Smooth muscle cell of the brain vasculature (primary cell): ENCODE results near the gene DOLPP1.
A peak's percentile ranks its signal among the peaks of the same experiment; 100 is the strongest.
"Not testable (repeated sequence)": the region's sequence is repeated elsewhere in the genome, so short reads cannot be mapped to it uniquely, and the experiment has no call there.

Experiments used
- DNase-seq: peaks from one replicate; pipeline ENCODE4 v3.0.0-alpha.2; 2012; ENCODE audit warnings: low read depth, low spot score

Gene DOLPP1

GRCh38 chr9:129080601-129081387 lies at the start of gene DOLPP1:
Gene DOLPP1 (plus strand): TSS chr9:129081111. CDS start chr9:129081132, 21 bp downstream.
- peak; percentile 99 for DNase-seq

- no peak for DNase-seq
These were observed 49.4 kb upstream of the DOLPP1 start for GRCh38 chr9:129031514-129031913.

- DNase-seq: no peak
These were observed 48.3 kb upstream of the DOLPP1 start for GRCh38 chr9:129032541-129033159.

- no peak for DNase-seq
These were observed 47.7 kb upstream of the DOLPP1 start for GRCh38 chr9:129033216-129033615.

- DNase-seq: not testable (repeated sequence)
These were observed 45.1 kb upstream of the DOLPP1 start for GRCh38 chr9:129035838-129036237.

- peak; percentile 97 for DNase-seq
These were observed 44.5 kb upstream of the DOLPP1 start, which contains the start of gene MIGA2 for GRCh38 chr9:129036241-129036922. Gene MIGA2 (plus strand): TSS chr9:129036626. CDS start chr9:129040595, 3,969 bp downstream.

GRCh38 chr9:129036923-129037766 lies 43.8 kb upstream of the DOLPP1 start:
- no peak for DNase-seq

GRCh38 chr9:129037767-129038098 lies 43.2 kb upstream of the DOLPP1 start:
- no peak for DNase-seq

- DNase-seq: no peak
These were observed 42.6 kb upstream of the DOLPP1 start for GRCh38 chr9:129038109-129038852.

- no peak for DNase-seq
These were observed 40.7 kb upstream of the DOLPP1 start for GRCh38 chr9:129040113-129040643.

- DNase-seq: no peak
These were observed 38.9 kb upstream of the DOLPP1 start for GRCh38 chr9:129042016-129042415.

- DNase-seq: no peak
These were observed 28.3 kb upstream of the DOLPP1 start for GRCh38 chr9:129052592-129052991.

GRCh38 chr9:129053020-129053419 lies 27.9 kb upstream of the DOLPP1 start:
- DNase-seq: no peak

- DNase-seq: no peak
These were observed 26.6 kb upstream of the DOLPP1 start for GRCh38 chr9:129054163-129054851.

- DNase-seq: no peak
These were observed 21.7 kb upstream of the DOLPP1 start for GRCh38 chr9:129058965-129059795.

- no peak for DNase-seq
These were observed 20.8 kb upstream of the DOLPP1 start for GRCh38 chr9:129059796-129060785.

- DNase-seq: no peak
These were observed 19.9 kb upstream of the DOLPP1 start for GRCh38 chr9:129060991-129061390.

- no peak for DNase-seq
These were observed 17.9 kb upstream of the DOLPP1 start for GRCh38 chr9:129063061-129063460.
